IPS-15b (cell line): Measurements from ENCODE around the gene RB1.

Experiments used
- H3K27me3 ChIP-seq: one replicate; pipeline ENCODE4 v1.6.1; 2013; ENCODE audit warnings: low read length; ENCODE audit not compliant: control insufficient read depth, insufficient read depth
- H3K36me3 ChIP-seq: one replicate; pipeline ENCODE4 v1.6.1; 2013; ENCODE audit warnings: low read length; ENCODE audit not compliant: control insufficient read depth, insufficient read depth
- H3K4me1 ChIP-seq: one replicate; pipeline ENCODE4 v1.6.1; 2013; ENCODE audit warnings: mild to moderate bottlenecking, low read length; ENCODE audit not compliant: control insufficient read depth, insufficient read depth
- H3K4me3 ChIP-seq: one replicate; pipeline ENCODE4 v1.5.1; 2013; ENCODE audit warnings: low read depth, low read length
- H3K9ac ChIP-seq: one replicate; pipeline ENCODE4 v1.6.1; 2013; ENCODE audit warnings: low read depth, mild to moderate bottlenecking, low read length
- H3K9me3 ChIP-seq: one replicate; pipeline ENCODE4 v1.6.1; 2013; ENCODE audit warnings: mild to moderate bottlenecking, low read length; ENCODE audit not compliant: control insufficient read depth, insufficient read depth

RB1 gene

GRCh38 chr13:48369988-48370387 lies 66.4 kb downstream of the RB1 start:
- Histone ChIP-seq H3K9me3 (no peaks in the 10 kb centered on the region), H3K27me3 (no peaks in the 10 kb centered on the region), H3K9ac (no peak overlapping the region), H3K36me3 (no peaks in the 10 kb centered on the region), H3K4me1 (no peaks in the 10 kb centered on the region), H3K4me3 (no peak overlapping the region)

GRCh38 chr13:48370815-48371214 lies 67.3 kb downstream of the RB1 start:
- H3K4me1 ChIP-seq, result no peaks in the 10 kb centered on the region
- no peaks in the 10 kb centered on the region for H3K36me3 ChIP-seq
- no peak overlapping the region for H3K9ac ChIP-seq
- H3K4me3 ChIP-seq, result no peak overlapping the region
- no peaks in the 10 kb centered on the region for H3K27me3 ChIP-seq
- H3K9me3 ChIP-seq, result no peaks in the 10 kb centered on the region

GRCh38 chr13:48377857-48378256 lies 74.3 kb downstream of the RB1 start:
- H3K27me3 ChIP-seq, result no peaks in the 10 kb centered on the region
- H3K9me3 ChIP-seq, result no peaks in the 10 kb centered on the region
- no peak overlapping the region for H3K9ac ChIP-seq
- no peak overlapping the region for H3K4me3 ChIP-seq
- H3K4me1 ChIP-seq, result no peaks in the 10 kb centered on the region
- no peaks in the 10 kb centered on the region for H3K36me3 ChIP-seq

GRCh38 chr13:48380581-48380980 lies 77.0 kb downstream of the RB1 start:
- no peak overlapping the region for H3K9ac ChIP-seq

GRCh38 chr13:48383384-48383783 lies 79.8 kb downstream of the RB1 start:
- H3K27me3 ChIP-seq, result no peaks in the 10 kb centered on the region
- no peaks in the 10 kb centered on the region for H3K9me3 ChIP-seq
- H3K36me3 ChIP-seq, result no peaks in the 10 kb centered on the region

More at GRCh38 chr13:48380581-48380980, 77.0 kb downstream of the RB1 start:
- no peak overlapping the region for H3K4me3 ChIP-seq
- no peaks in the 10 kb centered on the region for H3K9me3 ChIP-seq
- no peaks in the 10 kb centered on the region for H3K36me3 ChIP-seq
- H3K4me1 ChIP-seq, result no peaks in the 10 kb centered on the region
- H3K27me3 ChIP-seq, result no peaks in the 10 kb centered on the region

GRCh38 chr13:48386816-48387215 lies 83.3 kb downstream of the RB1 start:
- Histone ChIP-seq H3K27me3 (no peaks in the 10 kb centered on the region), H3K9ac (no peak overlapping the region), H3K9me3 (no peaks in the 10 kb centered on the region), H3K36me3 (no peaks in the 10 kb centered on the region), H3K4me1 (no peaks in the 10 kb centered on the region), H3K4me3 (no peak overlapping the region)

More at GRCh38 chr13:48383384-48383783, 79.8 kb downstream of the RB1 start:
- H3K4me3 ChIP-seq, result no peak overlapping the region
- H3K9ac ChIP-seq, result no peak overlapping the region
- no peaks in the 10 kb centered on the region for H3K4me1 ChIP-seq

GRCh38 chr13:48391257-48391656 lies 87.7 kb downstream of the RB1 start:
- Histone ChIP-seq H3K4me3 (no peak overlapping the region), H3K4me1 (no peaks in the 10 kb centered on the region), H3K36me3 (no peaks in the 10 kb centered on the region), H3K27me3 (no peaks in the 10 kb centered on the region), H3K9me3 (no peaks in the 10 kb centered on the region), H3K9ac (no peak overlapping the region)

GRCh38 chr13:48393030-48393697 lies 89.6 kb downstream of the RB1 start:
- Histone ChIP-seq H3K9ac (no peak overlapping the region), H3K36me3 (no peaks in the 10 kb centered on the region), H3K4me1 (no peaks in the 10 kb centered on the region), H3K9me3 (no peaks in the 10 kb centered on the region), H3K27me3 (no peaks in the 10 kb centered on the region), H3K4me3 (no peak overlapping the region)

- Histone ChIP-seq H3K4me3 (no peak overlapping the region), H3K4me1 (no peaks in the 10 kb centered on the region), H3K27me3 (no peaks in the 10 kb centered on the region), H3K36me3 (no peaks in the 10 kb centered on the region), H3K9ac (no peak overlapping the region), H3K9me3 (no peaks in the 10 kb centered on the region)
These were observed 90.1 kb downstream of the RB1 start for GRCh38 chr13:48393698-48394085.

GRCh38 chr13:48397744-48398143 lies 94.2 kb downstream of the RB1 start:
- Histone ChIP-seq H3K4me1 (no peaks in the 10 kb centered on the region), H3K36me3 (no peaks in the 10 kb centered on the region), H3K9me3 (no peaks in the 10 kb centered on the region)

GRCh38 chr13:48398450-48399095 lies 95.0 kb downstream of the RB1 start:
- Histone ChIP-seq H3K9me3 (no peaks in the 10 kb centered on the region), H3K4me1 (no peaks in the 10 kb centered on the region), H3K9ac (no peak overlapping the region), H3K27me3 (no peaks in the 10 kb centered on the region), H3K36me3 (no peaks in the 10 kb centered on the region), H3K4me3 (no peak overlapping the region)

More at GRCh38 chr13:48397744-48398143, 94.2 kb downstream of the RB1 start:
- no peak overlapping the region for H3K9ac ChIP-seq
- H3K27me3 ChIP-seq, result no peaks in the 10 kb centered on the region
- H3K4me3 ChIP-seq, result no peak overlapping the region

- Histone ChIP-seq H3K4me3 (no peak overlapping the region), H3K36me3 (no peaks in the 10 kb centered on the region), H3K27me3 (no peaks in the 10 kb centered on the region), H3K9ac (no peak overlapping the region), H3K4me1 (no peaks in the 10 kb centered on the region), H3K9me3 (no peaks in the 10 kb centered on the region)
These were observed 96.6 kb downstream of the RB1 start for GRCh38 chr13:48400090-48400694.
